Nephron progenitor cell (in vitro differentiated cells): Measurements from ENCODE around the gene RRP1B.

ENCODE experiments used
- DNase-seq: peaks from one replicate; pipeline ENCODE4 v3.0.0; 2021
- H3K27ac Mint-ChIP-seq: 2 replicates; pipeline ENCODE4 v1.8.0; 2021; ENCODE audit warnings: mild to moderate bottlenecking, moderate library complexity, mixed read lengths
- H3K27me3 Mint-ChIP-seq: 2 replicates; pipeline ENCODE4 v1.8.0; 2021; ENCODE audit warnings: mild to moderate bottlenecking, low read depth, mixed read lengths; ENCODE audit not compliant: poor library complexity
- H3K36me3 Mint-ChIP-seq: 2 replicates; pipeline ENCODE4 v1.8.0; 2021; ENCODE audit warnings: low read depth, mixed read lengths
- H3K4me1 Mint-ChIP-seq: 2 replicates; pipeline ENCODE4 v1.8.0; 2021; ENCODE audit warnings: mixed read lengths
- H3K4me3 Mint-ChIP-seq: 2 replicates; pipeline ENCODE4 v1.8.0; 2021; ENCODE audit warnings: mild to moderate bottlenecking, moderate library complexity, mixed read lengths
- H3K9me3 Mint-ChIP-seq: 2 replicates; pipeline ENCODE4 v1.8.0; 2021; ENCODE audit warnings: mild to moderate bottlenecking, moderate library complexity, mixed read lengths
- TF ChIP-seq, protein P1 (sequence below): fragments of 200-600 bp; sonication (generic); IDR thresholded peaks from 2 replicates; pipeline ENCODE4 v1.5.0; 2021; ENCODE audit warnings: antibody characterized with exemption

The RRP1B gene

DNA sequence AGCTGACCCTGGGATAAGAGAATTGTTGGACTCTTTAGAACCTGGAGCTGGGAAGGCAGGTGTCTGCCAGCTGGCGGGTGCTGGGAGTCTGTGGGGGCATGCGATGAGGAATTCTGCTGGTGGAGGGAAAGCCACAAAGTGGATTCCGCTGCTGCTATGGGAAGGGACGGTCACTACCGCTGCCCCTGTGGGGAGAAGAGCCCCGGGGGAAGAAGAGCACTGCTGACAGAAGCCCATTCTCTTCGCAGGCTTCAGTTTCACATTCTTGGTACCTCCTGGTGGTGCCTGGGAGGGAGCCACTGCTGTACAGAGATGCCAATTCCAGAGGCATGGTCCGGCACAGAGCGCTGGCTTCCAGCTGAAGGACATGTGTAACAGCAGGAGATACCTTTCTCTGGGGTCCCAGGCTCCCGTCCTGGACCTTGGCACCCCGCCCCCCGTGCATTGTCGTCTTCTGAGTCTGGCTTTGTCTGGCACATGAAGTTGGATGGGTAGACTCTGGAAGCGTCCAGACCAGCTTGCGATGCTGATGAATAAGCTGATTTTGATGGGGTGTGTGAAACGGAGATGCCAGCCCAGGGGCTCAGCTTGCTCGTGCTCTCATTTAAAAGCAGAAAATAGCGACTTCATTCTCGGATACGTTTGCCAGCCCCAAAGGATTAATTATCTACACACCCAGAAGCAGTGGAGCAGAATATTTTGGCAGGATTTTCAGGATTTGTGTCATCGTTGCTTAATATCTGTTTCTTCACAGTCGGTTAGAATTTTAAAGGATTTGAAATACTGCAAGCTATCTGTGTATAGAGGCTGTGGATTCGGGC lies 72.7 kb downstream of the RRP1B start:
- Mint-ChIP-seq H3K4me1 (peaks cover 44% of the 10 kb centered on the region), H3K36me3 (peaks cover 11% of the 10 kb centered on the region), H3K9me3 (no peaks in the 10 kb centered on the region), H3K4me3 (no peak overlapping the region), H3K27ac (peak overlapping the region; percentile 81), H3K27me3 (no peaks in the 10 kb centered on the region)
- DNase-seq, result no peak
- TF ChIP-seq, protein P1, sequence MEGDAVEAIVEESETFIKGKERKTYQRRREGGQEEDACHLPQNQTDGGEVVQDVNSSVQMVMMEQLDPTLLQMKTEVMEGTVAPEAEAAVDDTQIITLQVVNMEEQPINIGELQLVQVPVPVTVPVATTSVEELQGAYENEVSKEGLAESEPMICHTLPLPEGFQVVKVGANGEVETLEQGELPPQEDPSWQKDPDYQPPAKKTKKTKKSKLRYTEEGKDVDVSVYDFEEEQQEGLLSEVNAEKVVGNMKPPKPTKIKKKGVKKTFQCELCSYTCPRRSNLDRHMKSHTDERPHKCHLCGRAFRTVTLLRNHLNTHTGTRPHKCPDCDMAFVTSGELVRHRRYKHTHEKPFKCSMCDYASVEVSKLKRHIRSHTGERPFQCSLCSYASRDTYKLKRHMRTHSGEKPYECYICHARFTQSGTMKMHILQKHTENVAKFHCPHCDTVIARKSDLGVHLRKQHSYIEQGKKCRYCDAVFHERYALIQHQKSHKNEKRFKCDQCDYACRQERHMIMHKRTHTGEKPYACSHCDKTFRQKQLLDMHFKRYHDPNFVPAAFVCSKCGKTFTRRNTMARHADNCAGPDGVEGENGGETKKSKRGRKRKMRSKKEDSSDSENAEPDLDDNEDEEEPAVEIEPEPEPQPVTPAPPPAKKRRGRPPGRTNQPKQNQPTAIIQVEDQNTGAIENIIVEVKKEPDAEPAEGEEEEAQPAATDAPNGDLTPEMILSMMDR, result no peak

DNA sequence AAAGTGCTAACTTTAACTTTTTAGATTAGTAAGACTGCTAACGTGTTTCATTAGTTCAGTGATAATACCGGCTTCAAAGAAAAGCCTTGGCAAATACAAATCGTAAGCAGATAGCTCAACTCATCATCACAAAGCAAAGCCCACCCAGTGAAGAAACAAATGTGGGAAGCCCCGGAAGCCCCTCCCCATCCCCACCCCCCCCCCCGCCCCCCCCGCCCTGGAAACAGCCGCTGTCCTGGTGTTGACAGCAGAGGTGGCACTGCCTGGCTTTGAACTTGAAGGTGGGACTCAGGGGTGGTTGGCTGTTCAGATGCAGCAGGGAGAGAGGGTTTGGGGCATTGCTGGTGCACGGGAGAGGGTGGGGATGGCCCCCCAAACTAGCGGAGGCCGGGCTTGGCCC lies 73.7 kb downstream of the RRP1B start:
- H3K27ac Mint-ChIP-seq, result no peak overlapping the region

DNA sequence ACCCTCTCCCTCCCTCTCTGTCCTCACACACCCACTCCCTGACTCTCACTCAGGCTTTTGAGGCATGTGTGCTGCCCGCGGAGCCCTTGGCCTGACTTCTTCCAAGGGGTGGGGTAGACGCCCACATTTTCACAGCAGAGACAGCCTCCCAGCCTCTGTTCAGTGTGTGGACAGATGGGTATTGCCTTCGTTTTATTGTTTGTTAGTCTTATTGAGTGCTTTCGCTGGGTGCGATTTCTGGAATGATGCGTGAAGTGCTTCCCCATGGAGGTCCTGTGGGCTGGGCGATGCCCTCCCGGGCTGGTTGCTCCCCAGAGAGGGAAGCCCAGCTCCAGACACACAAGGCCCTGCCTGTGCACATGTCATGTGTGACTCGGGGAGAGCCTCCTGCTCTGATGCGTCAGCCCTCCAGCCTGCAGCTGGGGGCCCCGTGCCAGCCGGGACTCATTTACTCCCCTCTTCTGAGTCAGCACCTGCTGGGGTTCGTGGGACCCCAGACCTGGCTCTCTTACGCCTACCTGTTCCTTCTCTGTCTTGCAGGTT lies 74.2 kb downstream of the RRP1B start:
- peaks cover 38% of the 10 kb centered on the region for H3K4me1 Mint-ChIP-seq

More for the DNA sequence above, 73.7 kb downstream of the RRP1B start:
- TF ChIP-seq, protein P1, result no peak
- Mint-ChIP-seq H3K27me3 (no peaks in the 10 kb centered on the region), H3K4me1 (peaks cover 38% of the 10 kb centered on the region), H3K36me3 (peaks cover 11% of the 10 kb centered on the region), H3K4me3 (no peak overlapping the region), H3K9me3 (no peaks in the 10 kb centered on the region)
- DNase-seq, result no peak

DNA sequence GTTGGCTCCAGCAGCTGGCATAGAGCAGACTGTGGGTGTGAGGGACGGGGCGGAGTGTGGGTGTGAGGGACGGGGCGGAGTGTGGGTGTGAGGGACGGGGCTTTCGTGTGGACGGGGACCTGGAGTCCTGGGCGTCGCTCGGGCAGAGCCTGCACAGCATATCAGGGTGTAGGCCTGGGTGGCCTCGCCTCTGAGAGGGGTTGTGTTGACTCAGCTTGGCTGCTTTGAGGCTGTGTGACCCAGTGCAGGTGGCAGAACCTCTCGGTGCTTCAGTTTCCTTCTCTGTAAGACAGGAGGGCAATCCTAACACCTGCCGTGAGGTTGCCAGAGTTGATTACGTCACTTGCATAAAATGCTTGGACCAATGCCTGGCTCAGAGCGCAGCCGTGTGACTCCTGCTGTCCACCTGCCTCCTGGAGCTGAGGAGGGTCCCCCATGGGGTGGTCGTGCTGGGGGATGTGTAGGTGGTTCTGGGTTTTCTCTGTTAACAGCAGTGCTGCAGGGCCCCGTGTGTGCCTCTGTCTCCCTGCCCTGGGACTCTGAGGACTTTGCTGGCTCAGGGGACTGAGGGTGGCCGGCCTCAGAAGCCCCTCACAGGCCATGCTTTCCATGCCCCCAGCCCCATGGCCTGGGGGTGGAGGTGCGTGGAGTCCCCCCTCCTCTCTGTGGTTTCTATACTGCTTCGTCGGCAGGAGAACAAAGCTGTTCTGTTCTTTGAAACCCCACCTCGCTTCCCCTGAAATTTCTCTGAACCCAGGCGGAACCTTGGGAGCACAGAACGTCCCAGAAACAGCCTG lies 75.0 kb downstream of the RRP1B start:
- TF ChIP-seq, protein P1, result no peak
- DNase-seq, result no peak
- Mint-ChIP-seq H3K9me3 (no peaks in the 10 kb centered on the region), H3K27ac (peak overlapping the region; percentile 51), H3K4me3 (no peak overlapping the region), H3K4me1 (peaks cover 37% of the 10 kb centered on the region), H3K36me3 (peaks cover 11% of the 10 kb centered on the region), H3K27me3 (no peaks in the 10 kb centered on the region)

More for the DNA sequence above, 74.2 kb downstream of the RRP1B start:
- TF ChIP-seq, protein P1, result no peak
- Mint-ChIP-seq H3K27me3 (no peaks in the 10 kb centered on the region), H3K4me3 (no peak overlapping the region), H3K9me3 (no peaks in the 10 kb centered on the region), H3K27ac (no peak overlapping the region), H3K36me3 (peaks cover 11% of the 10 kb centered on the region)
- DNase-seq, result no peak

DNA sequence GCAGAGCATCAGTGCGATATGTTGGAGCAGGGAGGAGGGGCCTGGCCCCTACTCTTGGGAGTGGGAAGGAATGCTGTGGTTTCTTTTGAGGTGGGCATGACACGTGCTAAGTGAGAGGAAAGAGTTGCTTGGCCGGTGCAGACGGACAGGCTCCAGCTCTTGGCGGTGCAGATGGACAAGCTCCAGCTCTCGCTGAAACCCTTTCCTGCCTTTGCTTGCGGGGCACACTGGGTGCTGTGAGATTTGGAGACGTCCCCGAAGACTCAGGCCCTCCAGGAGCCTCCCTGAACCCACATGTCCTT lies 75.5 kb downstream of the RRP1B start:
- Mint-ChIP-seq H3K27me3 (no peaks in the 10 kb centered on the region), H3K4me1 (peaks cover 37% of the 10 kb centered on the region), H3K36me3 (peaks cover 11% of the 10 kb centered on the region), H3K9me3 (no peaks in the 10 kb centered on the region), H3K4me3 (no peak overlapping the region), H3K27ac (peak overlapping the region; percentile 51)
- DNase-seq, result no peak
- TF ChIP-seq, protein P1, result no peak
